Caco-2 (cell line): ENCODE data around the gene NPAS2. TPM values are rescaled to one million over a fixed set of nuclear protein-coding genes. Genes with fewer than 3 reads are reported as not detected.

Experiments used
- BruUV-seq: library from RNA; stranded (reverse); fragments of 400-500 nt; replicated peaks from 2 replicates; lab custom pipeline; 2021; lab: Mats Ljungman, UMichigan
- CTCF ChIA-PET: fragments of 300-600 bp; sonication (Branson Sonifier 250); formaldehyde crosslinking; loops from one replicate; lab custom pipeline; 2022; ENCODE audit warnings: antibody characterized with exemption; lab: Charles Lee
- POLR2A ChIA-PET: fragments of 300-600 bp; sonication (Branson Sonifier 250); formaldehyde crosslinking; loops from one replicate; lab custom pipeline; 2022; ENCODE audit warnings: antibody characterized with exemption; lab: Charles Lee
- DNase-seq, 2 experiments: peaks; one replicate each; pipeline versions ENCODE4 v3.0.0 to v3.0.0-alpha.2; 2020 to 2022
- H3K27me3 ChIP-seq: replicated peaks from 2 replicates; pipeline ENCODE4 v1.6.0; 2011; ENCODE audit warnings: low read length; ENCODE audit not compliant: control insufficient read depth, insufficient read depth
- H3K36me3 ChIP-seq: 2 replicates; pipeline ENCODE4 v1.5.1; 2011; ENCODE audit warnings: low read length; ENCODE audit not compliant: control insufficient read depth, insufficient read depth
- H3K4me1 ChIP-seq: fragments of 250-450 bp; sonication (Bioruptor Pico); 2 replicates; pipeline ENCODE4 v1.5.1; 2020; ENCODE audit warnings: mild to moderate bottlenecking
- H3K4me3 ChIP-seq: 2 replicates; pipeline ENCODE4 v1.5.1; 2011; ENCODE audit warnings: low read depth, mild to moderate bottlenecking, control low read depth, low read length
- H3K9me3 ChIP-seq: fragments of 250-450 bp; sonication (Bioruptor Pico); 2 replicates; pipeline ENCODE4 v1.5.1; 2020; ENCODE audit warnings: mild to moderate bottlenecking, moderate library complexity
- H3K27ac Mint-ChIP-seq: one replicate; pipeline ENCODE4 v1.8.0; 2022; ENCODE audit warnings: mixed read lengths; ENCODE audit not compliant: unreplicated experiment
- H3K27me3 Mint-ChIP-seq: one replicate; pipeline ENCODE4 v1.8.0; 2022; ENCODE audit warnings: mixed read lengths; ENCODE audit not compliant: insufficient read depth, unreplicated experiment
- H3K36me3 Mint-ChIP-seq: one replicate; pipeline ENCODE4 v1.8.0; 2022; ENCODE audit warnings: mild to moderate bottlenecking, mixed read lengths; ENCODE audit not compliant: insufficient read depth, unreplicated experiment
- H3K4me1 Mint-ChIP-seq: one replicate; pipeline ENCODE4 v1.8.0; 2022; ENCODE audit warnings: low read depth, mixed read lengths; ENCODE audit not compliant: unreplicated experiment
- H3K4me3 Mint-ChIP-seq: one replicate; pipeline ENCODE4 v1.8.0; 2022; ENCODE audit warnings: mild to moderate bottlenecking, moderate library complexity, mixed read lengths; ENCODE audit not compliant: unreplicated experiment
- H3K9me3 Mint-ChIP-seq: one replicate; pipeline ENCODE4 v1.8.0; 2022; ENCODE audit warnings: mixed read lengths; ENCODE audit not compliant: unreplicated experiment
- CTCF ChIP-seq, 2 experiments: fragments of 200-600 bp in 1 of 2; IDR thresholded peaks; 1 replicate in 1 of 2; 2 replicates in 1 of 2; pipeline versions ENCODE4 v1.5.1 to v1.8.0; 2011 to 2022; ENCODE audit warnings: antibody characterized with exemption in 1 of 2, control low read depth in 1 of 2, inconsistent platforms in 1 of 2, low read depth in 1 of 2, low read length in 1 of 2, mild to moderate bottlenecking in 1 of 2, moderate library complexity in 1 of 2; ENCODE audit not compliant: insufficient read depth in 1 of 2, severe bottlenecking in 1 of 2, unreplicated experiment in 1 of 2
- intact Hi-C: fragments of 100-400 bp; cut with micrococcal nuclease; formaldehyde crosslinking; loops from one replicate; pipeline ENCODE4 v1.10.0; 2022; ENCODE audit not compliant: unreplicated experiment
- total RNA-seq: library from RNA; stranded (reverse); gene quantifications from 2 replicates; pipeline ENCODE4 v1.2.3, GENCODE V29; 2022

NPAS2 gene
- total RNA-seq, 1 experiment from 2014 or later = 2.8 TPM

- Histone ChIP-seq H3K27me3 (no peaks in the 10 kb centered on the region), H3K4me1 (no peaks in the 10 kb centered on the region), H3K9me3 (no peaks in the 10 kb centered on the region), H3K36me3 (no peaks in the 10 kb centered on the region), H3K4me3 (no peak overlapping the region)
- H3K4me1 Mint-ChIP-seq = peaks cover 7% of the 10 kb centered on the region
- DNase-seq = no peak
- ChIA-PET CTCF (no interaction called here), POLR2A (interaction anchor here (0.5 kb wide), 1 partner anchor 148 kb away, joined by 3 read pairs; no protein-coding TSS in a partner anchor)
- H3K27ac Mint-ChIP-seq = no peak overlapping the region
- BruUV-seq = no TSS peak
- H3K27me3 Mint-ChIP-seq = no peaks in the 10 kb centered on the region
- no peak overlapping the region for H3K4me3 Mint-ChIP-seq
- H3K9me3 Mint-ChIP-seq = no peaks in the 10 kb centered on the region
- TF ChIP-seq CTCF (IDR thresholded peaks at IDR 0.05; ENCODE audit: insufficient read depth in 1 of 2, low read depth in 1 of 2, low read length in 1 of 2, severe bottlenecking in 1 of 2, unreplicated experiment in 1 of 2) = no peak
- no peaks in the 10 kb centered on the region for H3K36me3 Mint-ChIP-seq
- intact Hi-C loops = no loop called here
Measured at GRCh38 chr2:100861340-100861739, 41.4 kb downstream of the NPAS2 start.

DNA sequence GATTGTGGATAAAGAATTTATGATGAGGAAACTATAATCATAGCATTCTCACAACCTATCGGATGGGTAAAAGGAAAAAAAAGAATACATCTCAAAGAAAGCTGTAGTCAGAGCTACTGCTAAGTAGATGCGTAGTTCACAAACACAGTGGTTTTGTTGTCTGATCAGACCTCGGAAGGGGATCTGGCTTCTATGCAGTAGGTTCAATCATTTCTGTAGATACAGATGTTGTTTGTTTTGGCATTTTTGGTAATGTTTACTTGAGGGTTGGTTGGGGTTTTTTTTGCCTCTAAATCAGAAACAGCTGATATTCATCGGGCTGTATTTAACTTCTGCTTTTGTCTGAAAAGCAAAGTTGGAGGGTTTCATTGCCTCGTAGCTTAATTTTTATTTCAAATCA, 42.1 kb downstream of the NPAS2 start:
- ChIA-PET POLR2A (no interaction called here), CTCF (no interaction called here)
- no peaks in the 10 kb centered on the region for H3K36me3 Mint-ChIP-seq
- peaks cover 7% of the 10 kb centered on the region for H3K4me1 Mint-ChIP-seq
- H3K4me1 ChIP-seq = no peaks in the 10 kb centered on the region
- no peaks in the 10 kb centered on the region for H3K27me3 Mint-ChIP-seq
- DNase-seq = no peak
- no peaks in the 10 kb centered on the region for H3K27me3 ChIP-seq
- BruUV-seq = no TSS peak
- H3K9me3 ChIP-seq = no peaks in the 10 kb centered on the region
- no peak overlapping the region for H3K4me3 ChIP-seq
- no peaks in the 10 kb centered on the region for H3K36me3 ChIP-seq
- H3K27ac Mint-ChIP-seq = no peak overlapping the region
- no peak overlapping the region for H3K4me3 Mint-ChIP-seq
- no peaks in the 10 kb centered on the region for H3K9me3 Mint-ChIP-seq
- intact Hi-C loops = no loop called here
- TF ChIP-seq CTCF (IDR thresholded peaks at IDR 0.05; ENCODE audit: insufficient read depth in 1 of 2, low read depth in 1 of 2, low read length in 1 of 2, severe bottlenecking in 1 of 2, unreplicated experiment in 1 of 2) = no peak

- TF ChIP-seq CTCF (IDR thresholded peaks at IDR 0.05; ENCODE audit: insufficient read depth in 1 of 2, low read depth in 1 of 2, low read length in 1 of 2, severe bottlenecking in 1 of 2, unreplicated experiment in 1 of 2) = no peak
- H3K27me3 Mint-ChIP-seq = no peaks in the 10 kb centered on the region
- Histone ChIP-seq H3K4me3 (no peak overlapping the region), H3K36me3 (no peaks in the 10 kb centered on the region), H3K4me1 (no peaks in the 10 kb centered on the region), H3K9me3 (peaks cover 17% of the 10 kb centered on the region), H3K27me3 (no peaks in the 10 kb centered on the region)
- intact Hi-C loops = no loop called here
- no TSS peak for BruUV-seq
- CTCF ChIA-PET = no interaction called here
- H3K4me3 Mint-ChIP-seq = no peak overlapping the region
- H3K36me3 Mint-ChIP-seq = no peaks in the 10 kb centered on the region
- POLR2A ChIA-PET = no interaction called here
- DNase-seq = no peak
- peaks cover 24% of the 10 kb centered on the region for H3K9me3 Mint-ChIP-seq
- H3K4me1 Mint-ChIP-seq = peaks cover 12% of the 10 kb centered on the region
- H3K27ac Mint-ChIP-seq = no peak overlapping the region
Measured at GRCh38 chr2:100865816-100866460, 46.0 kb downstream of the NPAS2 start.
